Breast epithelium (tissue), 3 donors: ENCODE results near the gene RBM33.

Experiments
- POLR2A ChIP-seq: fragments of 450-650 bp; IDR thresholded peaks from one replicate; pipeline ENCODE4 v1.6.1; 2016; ENCODE audit warnings: antibody characterized with exemption, mild to moderate bottlenecking, moderate library complexity
- POLR2AphosphoS5 ChIP-seq, 3 donors: sonication (generic); formaldehyde crosslinking; IDR thresholded peaks; one replicate each; pipeline ENCODE4 v1.6.1; 2017; ENCODE audit warnings: antibody characterized with exemption in 3 of 3
- TF ChIP-seq, protein P1 (sequence below), 3 donors: fragments of 450-650 bp; IDR thresholded peaks; one replicate each; pipeline ENCODE4 v1.5.1; 2016 to 2017; ENCODE audit warnings: antibody characterized with exemption in 3 of 3, mild to moderate bottlenecking in 3 of 3, moderate library complexity in 3 of 3

GRCh38 chr7:155732286-155732685 is 87.8 kb downstream of the RBM33 start:
- TF ChIP-seq, protein P1, sequence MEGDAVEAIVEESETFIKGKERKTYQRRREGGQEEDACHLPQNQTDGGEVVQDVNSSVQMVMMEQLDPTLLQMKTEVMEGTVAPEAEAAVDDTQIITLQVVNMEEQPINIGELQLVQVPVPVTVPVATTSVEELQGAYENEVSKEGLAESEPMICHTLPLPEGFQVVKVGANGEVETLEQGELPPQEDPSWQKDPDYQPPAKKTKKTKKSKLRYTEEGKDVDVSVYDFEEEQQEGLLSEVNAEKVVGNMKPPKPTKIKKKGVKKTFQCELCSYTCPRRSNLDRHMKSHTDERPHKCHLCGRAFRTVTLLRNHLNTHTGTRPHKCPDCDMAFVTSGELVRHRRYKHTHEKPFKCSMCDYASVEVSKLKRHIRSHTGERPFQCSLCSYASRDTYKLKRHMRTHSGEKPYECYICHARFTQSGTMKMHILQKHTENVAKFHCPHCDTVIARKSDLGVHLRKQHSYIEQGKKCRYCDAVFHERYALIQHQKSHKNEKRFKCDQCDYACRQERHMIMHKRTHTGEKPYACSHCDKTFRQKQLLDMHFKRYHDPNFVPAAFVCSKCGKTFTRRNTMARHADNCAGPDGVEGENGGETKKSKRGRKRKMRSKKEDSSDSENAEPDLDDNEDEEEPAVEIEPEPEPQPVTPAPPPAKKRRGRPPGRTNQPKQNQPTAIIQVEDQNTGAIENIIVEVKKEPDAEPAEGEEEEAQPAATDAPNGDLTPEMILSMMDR (IDR thresholded peaks at IDR 0.05): no peak
- TF ChIP-seq POLR2AphosphoS5 (IDR thresholded peaks at IDR 0.05) (no peak), POLR2A (no peak)
